Fibroblast of skin of right biceps (primary cell): ENCODE results near the gene GSTO2.
"Not testable (repeated sequence)": the region's sequence is repeated elsewhere in the genome, so short reads cannot be mapped to it uniquely, and the experiment has no call there.

Experiments used
- DNase-seq: peaks from one replicate; pipeline ENCODE4 v3.0.0-alpha.2; 2013

Gene GSTO2

GRCh38 chr10:104268713-104269645, at the start of gene GSTO2:
Gene GSTO2, plus strand, starts transcription at chr10:104269184. Its CDS starts 5,732 bp downstream, at chr10:104274916.
- peak; percentile 99 for DNase-seq

- no peak for DNase-seq
These were observed 48.5 kb upstream of the GSTO2 start for GRCh38 chr10:104220522-104220921.

- no peak for DNase-seq
These were observed 45.7 kb upstream of the GSTO2 start for GRCh38 chr10:104223304-104223703.

- DNase-seq, result no peak
These were observed 38.5 kb upstream of the GSTO2 start for GRCh38 chr10:104230490-104230889.

GRCh38 chr10:104231784-104232612, 37.0 kb upstream of the GSTO2 start, which contains the start of gene CFAP43:
Gene CFAP43, minus strand, starts transcription at chr10:104232364. Its CDS starts 118 bp downstream, at chr10:104232246.
- DNase-seq, result peak; percentile 94

- no peak for DNase-seq
These were observed 36.3 kb upstream of the GSTO2 start for GRCh38 chr10:104232613-104233102.

GRCh38 chr10:104233817-104234216, 35.2 kb upstream of the GSTO2 start:
- no peak for DNase-seq

GRCh38 chr10:104234934-104235333, 34.0 kb upstream of the GSTO2 start:
- no peak for DNase-seq

GRCh38 chr10:104235801-104236200, 33.2 kb upstream of the GSTO2 start:
- no peak for DNase-seq

GRCh38 chr10:104240078-104240477, 28.9 kb upstream of the GSTO2 start:
- no peak for DNase-seq

GRCh38 chr10:104242545-104242944, 26.4 kb upstream of the GSTO2 start:
- no peak for DNase-seq

GRCh38 chr10:104243009-104243408, 26.0 kb upstream of the GSTO2 start:
- DNase-seq, result not testable (repeated sequence)

- DNase-seq, result no peak
These were observed 25.5 kb upstream of the GSTO2 start for GRCh38 chr10:104243512-104243911.

- no peak for DNase-seq
These were observed 23.8 kb upstream of the GSTO2 start for GRCh38 chr10:104245066-104245632.

- DNase-seq, result peak; percentile 57
These were observed 22.0 kb upstream of the GSTO2 start for GRCh38 chr10:104246976-104247375.

- DNase-seq, result no peak
These were observed 21.4 kb upstream of the GSTO2 start for GRCh38 chr10:104247513-104248146.

GRCh38 chr10:104248931-104249330, 20.1 kb upstream of the GSTO2 start:
- DNase-seq, result not testable (repeated sequence)

GRCh38 chr10:104250371-104250770, 18.6 kb upstream of the GSTO2 start:
- no peak for DNase-seq

- DNase-seq, result no peak
These were observed 17.5 kb upstream of the GSTO2 start for GRCh38 chr10:104251443-104251842.

GRCh38 chr10:104252368-104252767, 16.6 kb upstream of the GSTO2 start:
- DNase-seq, result no peak

GRCh38 chr10:104253106-104253505, 15.9 kb upstream of the GSTO2 start:
- no peak for DNase-seq

- DNase-seq, result peak; percentile 36
These were observed 15.2 kb upstream of the GSTO2 start for GRCh38 chr10:104253606-104254410.
